AG04449 (cell line): ENCODE data around the gene SLC9A9.

Experiments used
- CTCF ChIA-PET: fragments of 350-600 bp; formaldehyde crosslinking; extraction: SDS; loops from one replicate; lab custom pipeline; 2021; ENCODE audit warnings: antibody characterized with exemption; lab: Yijun Ruan, JAX
- POLR2A ChIA-PET: fragments of 400-600, 350-600 bp; formaldehyde crosslinking; extraction: SDS; loops from one replicate; lab custom pipeline; 2020; ENCODE audit warnings: antibody characterized with exemption, inconsistent platforms; lab: Yijun Ruan, JAX
- DNase-seq: peaks from one replicate; pipeline ENCODE4 v3.0.0-alpha.2; 2010; ENCODE audit warnings: low read depth, low spot score
- H3K4me3 ChIP-seq: 2 replicates; pipeline ENCODE4 v1.5.1; 2011; ENCODE audit warnings: low read depth, mild to moderate bottlenecking, control low read depth, low read length
- TF ChIP-seq, protein P1 (sequence below): IDR thresholded peaks from one replicate; pipeline ENCODE4 v1.5.1; 2011; ENCODE audit warnings: mild to moderate bottlenecking, moderate library complexity, low read length, control low read depth, inconsistent platforms; ENCODE audit not compliant: insufficient read depth; ENCODE audit errors: missing control alignments

Gene SLC9A9

DNA sequence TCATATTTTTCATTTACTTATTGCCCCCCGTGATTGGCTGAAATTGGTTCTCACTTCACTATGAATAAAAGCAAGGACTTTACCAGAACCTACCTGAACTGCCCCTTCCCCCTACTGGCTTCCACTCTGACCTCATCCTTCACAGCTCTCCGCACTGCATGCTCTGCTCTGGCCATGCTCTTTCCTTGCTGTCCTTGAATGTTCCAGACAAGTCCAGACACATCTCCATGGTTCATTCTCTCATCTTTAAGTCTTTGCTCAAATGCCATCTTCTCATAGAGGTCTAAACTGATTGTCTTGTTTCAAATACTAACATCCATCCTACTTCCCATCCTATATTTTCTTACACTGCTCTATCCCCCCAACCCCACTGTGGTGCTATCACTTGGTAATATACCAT lies 599.3 kb downstream of the SLC9A9 start:
- no peak overlapping the region for H3K4me3 ChIP-seq
- ChIA-PET POLR2A (no interaction called here), CTCF (no interaction called here)
- TF ChIP-seq, protein P1, sequence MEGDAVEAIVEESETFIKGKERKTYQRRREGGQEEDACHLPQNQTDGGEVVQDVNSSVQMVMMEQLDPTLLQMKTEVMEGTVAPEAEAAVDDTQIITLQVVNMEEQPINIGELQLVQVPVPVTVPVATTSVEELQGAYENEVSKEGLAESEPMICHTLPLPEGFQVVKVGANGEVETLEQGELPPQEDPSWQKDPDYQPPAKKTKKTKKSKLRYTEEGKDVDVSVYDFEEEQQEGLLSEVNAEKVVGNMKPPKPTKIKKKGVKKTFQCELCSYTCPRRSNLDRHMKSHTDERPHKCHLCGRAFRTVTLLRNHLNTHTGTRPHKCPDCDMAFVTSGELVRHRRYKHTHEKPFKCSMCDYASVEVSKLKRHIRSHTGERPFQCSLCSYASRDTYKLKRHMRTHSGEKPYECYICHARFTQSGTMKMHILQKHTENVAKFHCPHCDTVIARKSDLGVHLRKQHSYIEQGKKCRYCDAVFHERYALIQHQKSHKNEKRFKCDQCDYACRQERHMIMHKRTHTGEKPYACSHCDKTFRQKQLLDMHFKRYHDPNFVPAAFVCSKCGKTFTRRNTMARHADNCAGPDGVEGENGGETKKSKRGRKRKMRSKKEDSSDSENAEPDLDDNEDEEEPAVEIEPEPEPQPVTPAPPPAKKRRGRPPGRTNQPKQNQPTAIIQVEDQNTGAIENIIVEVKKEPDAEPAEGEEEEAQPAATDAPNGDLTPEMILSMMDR: no peak
- DNase-seq: no peak

DNA sequence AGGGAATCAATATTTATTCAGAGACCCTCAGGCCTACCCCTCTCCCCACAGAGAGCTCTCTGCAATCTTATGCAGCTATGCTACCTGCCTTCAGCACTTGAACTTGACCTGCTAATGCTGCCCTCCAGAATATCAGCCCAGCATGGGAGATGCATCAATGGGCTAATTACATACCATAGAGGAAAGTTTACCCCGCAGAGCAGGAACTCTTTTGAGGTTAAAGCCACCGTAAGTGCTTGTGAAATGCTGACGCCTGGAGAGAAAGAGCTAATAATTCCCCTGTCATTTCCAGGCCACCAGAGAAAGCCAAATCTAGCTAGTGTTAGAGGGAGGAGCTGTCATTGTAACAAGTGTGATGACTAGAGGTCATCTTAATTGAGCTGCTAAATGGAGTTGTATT lies 601.2 kb downstream of the SLC9A9 start:
- no peak for DNase-seq
- TF ChIP-seq, protein P1: no peak
- no peak overlapping the region for H3K4me3 ChIP-seq
- CTCF ChIA-PET: no interaction called here
- POLR2A ChIA-PET: no interaction called here

DNA sequence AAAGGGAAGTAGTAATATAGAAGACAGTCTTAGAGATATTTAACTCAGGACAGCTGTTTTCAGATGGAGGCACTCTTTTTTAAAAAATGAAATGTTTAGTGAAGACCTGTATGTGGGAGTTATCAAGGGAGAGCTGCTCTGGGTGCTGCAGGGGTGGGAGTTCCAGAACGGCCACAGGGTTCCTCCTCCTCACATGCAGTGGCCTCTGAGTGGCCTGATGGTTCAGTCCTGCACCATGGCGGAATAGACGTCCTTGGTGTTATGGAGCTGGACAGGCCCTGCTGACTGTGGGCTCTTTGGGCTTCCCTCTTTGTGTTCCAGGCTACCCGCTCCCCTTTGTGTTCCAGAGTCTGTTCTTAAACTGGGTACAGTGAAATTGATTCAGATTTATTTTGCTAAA lies 602.6 kb downstream of the SLC9A9 start:
- POLR2A ChIA-PET: no interaction called here
- DNase-seq: no peak
- CTCF ChIA-PET: no interaction called here
- TF ChIP-seq, protein P1: no peak
- H3K4me3 ChIP-seq: no peak overlapping the region

DNA sequence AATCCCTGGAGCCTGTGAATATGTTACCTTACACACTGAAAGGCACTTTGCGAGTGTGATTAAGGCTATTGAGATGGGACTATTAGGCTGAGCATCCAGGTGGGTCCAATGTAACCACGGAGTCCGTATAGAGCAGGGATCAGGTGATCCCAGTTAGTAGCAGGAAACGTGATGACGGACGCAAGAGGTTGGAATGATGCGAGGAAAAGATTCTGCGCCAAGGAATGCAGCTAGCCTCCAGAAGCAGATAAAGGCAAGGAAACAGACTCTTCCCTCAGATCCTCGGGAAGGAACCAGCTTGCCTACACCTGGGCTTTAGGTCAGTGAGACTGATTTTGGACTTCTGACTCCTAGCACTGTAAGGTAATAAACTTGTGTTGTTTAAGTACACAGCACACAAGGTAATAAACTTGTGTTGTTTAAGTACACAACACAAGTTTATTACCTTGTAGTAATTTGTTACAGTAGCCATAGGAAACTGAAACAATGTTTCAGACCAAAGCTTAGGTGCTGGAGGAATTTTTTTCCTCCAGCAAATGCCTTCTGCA lies 603.7 kb downstream of the SLC9A9 start:
- CTCF ChIA-PET: no interaction called here
- no peak overlapping the region for H3K4me3 ChIP-seq
- POLR2A ChIA-PET: no interaction called here
- no peak for DNase-seq
- TF ChIP-seq, protein P1: no peak

DNA sequence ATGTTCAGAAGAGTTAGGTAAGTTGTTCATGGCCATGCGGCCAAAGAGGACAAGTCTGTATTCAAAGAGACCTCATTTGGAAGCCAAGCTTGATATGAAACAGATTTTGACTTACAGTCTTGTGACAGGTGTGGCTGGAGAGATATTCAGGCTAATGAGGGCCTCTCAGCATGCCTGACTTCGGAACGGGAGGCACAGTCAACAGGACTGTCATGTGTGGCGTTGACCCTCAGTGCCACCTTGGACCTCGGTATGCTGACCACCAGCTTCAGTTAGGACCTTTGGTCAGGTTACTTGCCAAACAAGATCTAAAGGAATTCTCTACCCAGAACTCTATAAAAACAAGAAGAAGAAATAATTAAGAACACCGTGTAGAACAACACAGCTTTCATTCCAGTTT lies 604.6 kb downstream of the SLC9A9 start:
- TF ChIP-seq, protein P1: no peak
- DNase-seq: no peak
- POLR2A ChIA-PET: no interaction called here
- H3K4me3 ChIP-seq: no peak overlapping the region
- CTCF ChIA-PET: no interaction called here

DNA sequence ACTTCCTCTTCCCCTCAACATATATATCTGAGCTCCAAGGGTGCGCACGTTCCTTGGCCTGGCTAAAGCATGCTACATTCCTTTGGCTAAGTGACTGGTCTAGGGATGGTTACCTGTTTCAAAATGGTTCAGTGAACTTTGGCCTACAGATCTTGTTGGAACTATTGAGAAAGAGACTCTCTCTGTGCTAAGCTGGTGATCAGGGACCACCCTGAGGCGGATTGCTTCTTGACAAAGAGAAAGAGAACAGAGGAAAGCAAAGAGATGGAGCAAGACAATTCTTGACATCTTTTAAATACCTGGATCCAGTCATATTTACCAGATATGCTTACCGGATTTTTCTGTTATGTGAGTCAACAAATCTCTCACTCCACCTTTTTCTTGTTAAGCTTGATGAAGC lies 605.6 kb downstream of the SLC9A9 start:
- TF ChIP-seq, protein P1: no peak
- ChIA-PET POLR2A (no interaction called here), CTCF (no interaction called here)
- H3K4me3 ChIP-seq: no peak overlapping the region
- no peak for DNase-seq
